ENCODE data around the gene ANKRD39. TPM values are rescaled to one million over a fixed set of nuclear protein-coding genes. Genes with fewer than 3 reads are reported as not detected.

ANKRD39 gene
- total and polyA plus RNA-seq, 12 donors = 9.2 to 49.5 (median 22.5) TPM

DNA sequence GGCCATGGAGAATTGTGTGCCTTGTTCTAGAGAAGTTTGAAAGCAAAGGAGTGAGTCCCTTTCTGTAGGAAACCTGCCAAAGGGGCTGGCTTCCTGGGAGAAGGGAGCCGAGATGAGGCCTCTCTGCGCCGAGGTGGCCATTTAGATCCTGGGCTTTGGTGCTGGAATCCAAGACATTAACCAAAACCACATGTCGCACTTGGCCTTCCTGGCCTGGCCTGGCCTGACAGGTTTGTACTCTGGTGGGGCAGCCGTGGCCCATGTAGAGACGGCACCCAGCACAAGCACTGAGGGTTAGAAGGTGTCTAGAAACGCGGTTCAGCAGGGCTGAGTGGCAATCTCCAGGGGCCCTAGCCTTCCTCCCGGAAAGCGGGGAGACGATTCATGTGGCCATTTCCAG, 34.6 kb downstream of the ANKRD39 start:
- Histone ChIP-seq H3K36me3 (replicated peaks in 1 of 2) (peaks cover 0 to 41% of the 10 kb centered on the region in 2 donors), H3K27me3 (no peaks in the 10 kb centered on the region), H3K4me3 (no peak overlapping the region), H3K27ac (no peak overlapping the region), H3K9me3 (replicated peaks in 1 of 3) (no peaks in the 10 kb centered on the region), H3K4me1 (replicated peaks in 1 of 2) (peaks cover 6 to 30% of the 10 kb centered on the region in 2 donors)
- DNase-seq = no peak
- WGBS, 4 donors = 78 to 89% (median 88%) methylated on average over 9 to 11 of the region's 11 CpGs
- TF ChIP-seq, protein P1, sequence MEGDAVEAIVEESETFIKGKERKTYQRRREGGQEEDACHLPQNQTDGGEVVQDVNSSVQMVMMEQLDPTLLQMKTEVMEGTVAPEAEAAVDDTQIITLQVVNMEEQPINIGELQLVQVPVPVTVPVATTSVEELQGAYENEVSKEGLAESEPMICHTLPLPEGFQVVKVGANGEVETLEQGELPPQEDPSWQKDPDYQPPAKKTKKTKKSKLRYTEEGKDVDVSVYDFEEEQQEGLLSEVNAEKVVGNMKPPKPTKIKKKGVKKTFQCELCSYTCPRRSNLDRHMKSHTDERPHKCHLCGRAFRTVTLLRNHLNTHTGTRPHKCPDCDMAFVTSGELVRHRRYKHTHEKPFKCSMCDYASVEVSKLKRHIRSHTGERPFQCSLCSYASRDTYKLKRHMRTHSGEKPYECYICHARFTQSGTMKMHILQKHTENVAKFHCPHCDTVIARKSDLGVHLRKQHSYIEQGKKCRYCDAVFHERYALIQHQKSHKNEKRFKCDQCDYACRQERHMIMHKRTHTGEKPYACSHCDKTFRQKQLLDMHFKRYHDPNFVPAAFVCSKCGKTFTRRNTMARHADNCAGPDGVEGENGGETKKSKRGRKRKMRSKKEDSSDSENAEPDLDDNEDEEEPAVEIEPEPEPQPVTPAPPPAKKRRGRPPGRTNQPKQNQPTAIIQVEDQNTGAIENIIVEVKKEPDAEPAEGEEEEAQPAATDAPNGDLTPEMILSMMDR (IDR thresholded peaks at IDR 0.05) = no peak
- TF ChIP-seq POLR2A (IDR thresholded peaks at IDR 0.05) = no peak
- intact Hi-C loops (cut with DNase I) = no loop called here

DNA sequence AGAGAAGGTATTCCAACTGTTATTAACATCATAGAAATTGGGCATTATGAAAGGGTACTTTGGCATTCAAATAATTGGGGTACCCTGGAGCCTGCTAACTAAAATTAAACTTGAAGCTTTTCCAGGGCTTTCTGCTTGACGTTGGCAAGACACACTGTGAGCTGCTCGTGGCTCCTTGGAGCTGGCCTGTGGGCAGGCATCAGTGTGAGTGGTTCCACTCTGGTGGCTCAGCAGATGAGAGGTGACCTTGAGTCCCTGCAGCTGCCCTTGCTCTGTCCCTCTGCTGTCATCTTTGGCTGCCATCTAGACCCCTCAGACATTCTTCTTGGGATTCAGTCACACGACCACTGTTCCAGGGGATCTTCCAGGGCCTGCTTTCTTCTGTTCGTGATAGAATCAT, 35.0 kb downstream of the ANKRD39 start:
- 56 to 71% (median 63%) methylated on average over 4 of the region's 4 CpGs for WGBS, 4 donors
- no peaks in the 10 kb centered on the region for H3K27me3 ChIP-seq
- H3K36me3 ChIP-seq (replicated peaks in 1 of 2) = peaks cover 0 to 37% of the 10 kb centered on the region in 2 donors
- intact Hi-C loops (cut with DNase I) = no loop called here
- peaks cover 10 to 35% of the 10 kb centered on the region in 2 donors for H3K4me1 ChIP-seq (replicated peaks in 1 of 2)
- TF ChIP-seq, protein P1 (IDR thresholded peaks at IDR 0.05) = no peak
- no peak for TF ChIP-seq POLR2A (IDR thresholded peaks at IDR 0.05)
- no peak overlapping the region for H3K27ac ChIP-seq
- H3K9me3 ChIP-seq (replicated peaks in 1 of 3) = no peaks in the 10 kb centered on the region
- H3K4me3 ChIP-seq = no peak overlapping the region
- DNase-seq = no peak

DNA sequence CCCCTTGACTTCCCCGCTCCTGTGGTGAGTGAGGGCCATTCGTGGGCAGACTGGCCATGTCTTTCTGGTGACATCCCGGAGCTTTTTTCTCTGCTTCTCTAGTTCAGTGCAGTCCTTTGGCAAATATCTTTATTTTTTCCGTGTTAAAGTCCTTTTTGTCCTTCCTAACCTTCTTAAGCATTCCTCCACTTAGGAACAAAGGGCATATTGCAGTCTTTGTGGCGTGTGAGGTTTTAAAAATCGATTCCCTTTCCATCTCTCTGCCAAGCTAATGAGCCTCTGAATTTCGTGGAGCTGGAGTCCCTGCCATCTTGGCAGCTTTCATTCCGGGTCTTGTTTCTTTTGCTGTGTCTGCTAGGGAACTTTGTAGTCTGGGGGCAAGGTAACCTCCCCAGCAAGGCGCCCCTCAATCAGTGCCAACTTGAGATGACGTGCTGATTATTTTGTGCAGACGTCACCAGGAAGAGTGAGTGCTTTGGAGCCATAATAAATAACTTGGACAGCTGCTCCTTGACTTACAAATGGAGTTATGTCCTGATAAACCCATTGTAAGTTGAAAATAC, 36.6 kb downstream of the ANKRD39 start:
- TF ChIP-seq POLR2A (IDR thresholded peaks at IDR 0.05) = no peak
- TF ChIP-seq, protein P1 (IDR thresholded peaks at IDR 0.05) = no peak
- no peaks in the 10 kb centered on the region for H3K9me3 ChIP-seq (replicated peaks in 1 of 3)
- 72 to 84% (median 78%) methylated on average over 11 of the region's 11 CpGs for WGBS, 4 donors
- H3K4me1 ChIP-seq (replicated peaks in 1 of 2) = peaks cover 18 to 43% of the 10 kb centered on the region in 2 donors
- H3K36me3 ChIP-seq (replicated peaks in 1 of 2) = peaks cover 0 to 22% of the 10 kb centered on the region in 2 donors
- H3K4me3 ChIP-seq = no peak overlapping the region
- H3K27ac ChIP-seq = no peak overlapping the region
- intact Hi-C loops (cut with DNase I) = no loop called here
- DNase-seq = no peak
- no peaks in the 10 kb centered on the region for H3K27me3 ChIP-seq

DNA sequence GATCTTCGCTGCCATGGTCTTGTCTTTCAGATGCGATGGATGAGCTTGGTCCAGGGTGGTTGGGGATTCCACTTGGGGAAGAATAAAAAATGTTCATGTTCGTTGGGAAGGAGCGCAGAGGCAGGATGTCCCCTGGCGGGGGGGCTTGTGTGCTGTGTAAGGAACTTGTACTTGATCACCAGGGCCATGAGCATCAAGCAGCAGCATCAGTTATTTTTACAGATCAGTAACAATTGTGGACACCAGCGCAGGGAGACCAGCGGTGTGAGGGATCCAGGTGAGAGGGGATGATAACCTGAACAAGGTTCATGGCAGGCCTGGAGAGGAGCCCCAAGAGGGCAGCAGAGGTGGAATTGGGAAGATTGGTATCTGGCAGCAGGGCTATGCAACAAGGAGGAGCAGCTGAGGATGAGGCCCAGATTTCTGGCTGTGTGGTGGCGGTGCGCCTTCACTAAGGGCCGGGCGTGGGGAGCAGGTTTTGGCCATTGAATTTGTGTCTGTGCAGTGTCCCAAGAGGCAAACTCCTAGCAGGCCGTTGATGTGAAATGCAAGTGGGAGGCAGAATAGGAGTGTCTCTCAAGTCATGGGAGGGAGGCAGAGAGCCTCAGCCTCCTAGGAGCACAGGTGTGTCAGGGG, 37.8 kb downstream of the ANKRD39 start:
- 87 to 91% (median 89%) methylated on average over 12 of the region's 12 CpGs for WGBS, 4 donors
- H3K36me3 ChIP-seq (replicated peaks in 1 of 2) = peaks cover 0 to 11% of the 10 kb centered on the region in 2 donors
- H3K9me3 ChIP-seq (replicated peaks in 1 of 3) = no peaks in the 10 kb centered on the region
- TF ChIP-seq, protein P1 (IDR thresholded peaks at IDR 0.05) = no peak
- no peak for TF ChIP-seq POLR2A (IDR thresholded peaks at IDR 0.05)
- no peak overlapping the region for H3K4me3 ChIP-seq
- DNase-seq = no peak
- intact Hi-C loops (cut with DNase I) = loop anchor here in 1 of 2 donors (10.0 kb wide), 1 partner anchor 45 kb away; no protein-coding TSS in a partner anchor
- no peak overlapping the region for H3K27ac ChIP-seq
- no peaks in the 10 kb centered on the region for H3K27me3 ChIP-seq
- peaks cover 22 to 49% of the 10 kb centered on the region in 2 donors for H3K4me1 ChIP-seq (replicated peaks in 1 of 2)

Measured in adrenal gland (tissue), 12 donors.